Activated CD4-positive, alpha-beta T cell treated with anti-CD3 and anti-CD28 coated beads, Interleukin-2, Interleukin-4, amounts not matched to agents 100 ng/mL and 50 ng/mL, durations not matched to agents 16 hours and 8 hours (primary cell): ENCODE data around the gene SAXO1.
"Not testable (repeated sequence)": the region's sequence is repeated elsewhere in the genome, so short reads cannot be mapped to it uniquely, and the experiment has no call there.

Experiments
- DNase-seq: peaks from one replicate; pipeline ENCODE4 v3.0.0-alpha.2; 2020; ENCODE audit warnings: low spot score

The SAXO1 gene, protein sequence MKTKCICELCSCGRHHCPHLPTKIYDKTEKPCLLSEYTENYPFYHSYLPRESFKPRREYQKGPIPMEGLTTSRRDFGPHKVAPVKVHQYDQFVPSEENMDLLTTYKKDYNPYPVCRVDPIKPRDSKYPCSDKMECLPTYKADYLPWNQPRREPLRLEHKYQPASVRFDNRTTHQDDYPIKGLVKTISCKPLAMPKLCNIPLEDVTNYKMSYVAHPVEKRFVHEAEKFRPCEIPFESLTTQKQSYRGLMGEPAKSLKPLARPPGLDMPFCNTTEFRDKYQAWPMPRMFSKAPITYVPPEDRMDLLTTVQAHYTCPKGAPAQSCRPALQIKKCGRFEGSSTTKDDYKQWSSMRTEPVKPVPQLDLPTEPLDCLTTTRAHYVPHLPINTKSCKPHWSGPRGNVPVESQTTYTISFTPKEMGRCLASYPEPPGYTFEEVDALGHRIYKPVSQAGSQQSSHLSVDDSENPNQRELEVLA

DNA sequence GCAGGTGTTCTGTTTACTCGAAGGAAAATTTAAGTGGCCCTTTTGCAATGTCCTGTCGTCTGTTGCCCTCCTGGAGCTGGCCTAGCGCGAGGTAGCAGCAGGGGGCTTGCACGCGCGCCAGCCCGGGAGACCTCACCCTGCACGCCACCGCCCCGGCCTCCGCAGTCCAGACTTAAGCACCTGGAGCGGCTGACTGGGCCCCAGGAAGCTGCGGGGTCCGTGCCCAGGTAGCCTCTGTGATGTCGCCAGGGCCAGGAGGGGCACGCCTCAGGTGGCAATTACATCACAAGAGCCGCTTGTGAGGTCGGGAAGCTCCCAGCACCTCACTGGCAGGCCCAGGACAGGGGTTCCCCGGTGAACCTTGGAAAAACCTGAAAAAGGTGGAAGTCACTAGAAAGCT lies at the start of gene SAXO1:
TSS of gene SAXO1 (minus strand) at position 195 of the 400 bp plus-strand sequence. CDS start 301 bp downstream, outside the sequence.
- DNase-seq, result no peak

DNA sequence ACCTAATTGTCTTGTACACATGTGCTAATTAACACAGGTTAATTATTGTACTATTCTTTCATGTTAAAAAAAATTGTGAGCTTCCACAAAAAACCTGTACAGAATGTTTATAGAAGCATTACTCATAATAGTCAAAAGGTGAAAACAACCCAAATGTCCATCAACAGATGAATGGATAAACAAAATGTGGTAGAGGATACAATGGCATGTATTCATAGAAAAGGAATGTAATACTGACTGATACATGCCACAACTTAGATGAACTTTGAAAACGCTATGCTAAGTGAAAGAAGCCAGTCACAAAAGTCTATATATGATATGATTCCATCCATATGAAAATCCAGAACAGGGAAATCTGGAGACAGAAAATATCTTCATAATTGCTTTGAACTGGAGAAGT lies 41.8 kb upstream of the SAXO1 start:
- no peak for DNase-seq

DNA sequence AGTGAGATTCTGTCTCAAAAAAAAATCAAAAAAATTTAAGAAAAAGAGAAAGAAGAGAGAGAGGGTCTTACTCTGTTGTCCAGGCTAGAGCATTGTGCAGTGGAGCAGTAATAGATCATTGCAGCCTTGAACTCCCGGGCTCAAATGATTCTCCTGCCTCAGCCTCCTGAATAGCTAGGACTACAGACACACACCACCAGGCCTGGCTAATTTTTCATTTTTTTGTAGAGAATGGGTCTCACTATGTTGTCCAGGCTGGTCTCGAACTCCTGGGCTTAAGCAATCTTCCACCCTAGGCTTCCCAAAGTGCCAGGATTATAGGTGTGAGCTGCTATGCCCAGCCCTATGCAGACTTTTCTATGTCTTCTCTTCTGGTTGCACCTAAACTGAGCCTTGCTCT lies 41.2 kb upstream of the SAXO1 start:
- DNase-seq, result no peak

DNA sequence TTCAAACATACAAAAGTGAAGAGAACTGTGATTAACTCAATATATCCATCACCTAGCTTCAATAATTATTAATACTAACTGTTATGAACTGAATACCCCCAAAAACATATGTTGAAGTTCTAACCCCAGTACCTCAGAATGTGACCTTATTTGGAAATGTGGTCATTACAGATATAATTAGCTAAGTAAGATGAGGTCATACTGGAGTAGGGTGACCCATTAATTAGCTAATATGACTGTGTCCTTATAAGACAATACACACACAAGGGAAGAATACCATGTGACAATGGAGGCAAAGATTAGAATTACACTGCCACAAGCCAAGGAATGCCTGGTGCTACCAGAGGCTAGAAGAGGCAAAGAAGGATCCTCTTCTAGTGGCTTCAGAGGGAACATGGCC lies 24.0 kb upstream of the SAXO1 start:
- DNase-seq, result no peak

DNA sequence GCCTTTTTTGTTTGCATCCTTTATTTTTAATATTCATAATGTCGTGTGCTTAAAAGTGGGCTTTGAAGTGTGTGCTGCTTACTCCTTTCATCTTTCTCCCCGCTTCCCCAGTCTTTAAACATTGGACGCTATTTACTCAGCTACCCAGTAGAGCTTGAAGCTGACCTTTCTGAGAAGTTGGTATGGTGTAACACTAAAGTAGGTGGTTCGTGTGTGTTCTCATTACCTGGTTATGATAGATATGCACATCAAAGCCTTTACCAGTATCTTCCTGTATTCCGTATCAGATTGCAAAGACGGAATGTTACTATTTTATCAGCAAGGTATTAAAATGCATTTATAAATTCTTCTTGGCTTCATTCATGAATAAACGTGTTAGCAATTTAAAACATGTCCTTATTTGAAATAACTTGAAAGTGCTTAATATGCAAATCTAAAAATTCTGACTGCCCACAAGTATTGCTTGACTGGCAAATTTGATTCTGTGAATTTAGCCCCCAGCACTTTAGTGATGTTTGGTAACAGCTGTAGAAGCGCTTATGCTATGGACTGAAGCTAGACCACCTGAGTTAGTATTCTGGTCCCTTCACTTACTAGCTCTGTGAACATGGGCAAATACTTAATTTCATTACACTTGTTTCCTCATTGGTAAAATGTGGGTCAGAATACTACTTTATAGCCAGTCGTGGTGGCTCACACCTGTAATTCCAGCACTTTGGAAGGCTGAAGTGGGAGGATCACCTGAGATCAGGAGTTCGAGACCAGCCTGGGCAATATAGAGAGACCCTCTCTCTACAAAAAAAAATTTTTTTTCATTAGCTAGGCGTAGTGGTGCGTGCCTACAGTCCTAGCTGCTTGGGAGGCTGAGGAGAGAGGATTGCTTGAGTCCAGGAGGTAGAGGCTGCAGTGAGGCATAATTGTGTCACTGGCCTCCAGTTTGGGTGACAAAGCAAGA lies 17.9 kb upstream of the SAXO1 start:
- no peak for DNase-seq

DNA sequence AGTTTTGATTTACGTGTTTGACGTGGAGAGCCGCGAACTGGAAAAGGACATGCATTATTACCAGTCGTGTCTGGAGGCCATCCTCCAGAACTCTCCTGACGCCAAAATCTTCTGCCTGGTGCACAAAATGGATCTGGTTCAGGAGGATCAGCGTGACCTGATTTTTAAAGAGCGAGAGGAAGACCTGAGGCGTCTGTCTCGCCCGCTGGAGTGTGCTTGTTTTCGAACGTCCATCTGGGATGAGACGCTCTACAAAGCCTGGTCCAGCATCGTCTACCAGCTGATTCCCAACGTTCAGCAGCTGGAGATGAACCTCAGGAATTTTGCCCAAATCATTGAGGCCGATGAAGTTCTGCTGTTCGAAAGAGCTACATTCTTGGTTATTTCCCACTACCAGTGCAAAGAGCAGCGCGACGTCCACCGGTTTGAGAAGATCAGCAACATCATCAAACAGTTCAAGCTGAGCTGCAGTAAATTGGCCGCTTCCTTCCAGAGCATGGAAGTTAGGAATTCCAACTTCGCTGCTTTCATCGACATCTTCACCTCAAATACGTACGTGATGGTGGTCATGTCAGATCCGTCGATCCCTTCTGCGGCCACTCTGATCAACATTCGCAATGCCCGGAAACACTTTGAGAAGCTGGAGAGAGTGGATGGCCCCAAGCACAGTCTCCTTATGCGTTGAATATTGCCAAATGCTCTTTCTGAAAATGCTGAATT lies 17.1 kb upstream of the SAXO1 start:
- DNase-seq, result peak; percentile 12

DNA sequence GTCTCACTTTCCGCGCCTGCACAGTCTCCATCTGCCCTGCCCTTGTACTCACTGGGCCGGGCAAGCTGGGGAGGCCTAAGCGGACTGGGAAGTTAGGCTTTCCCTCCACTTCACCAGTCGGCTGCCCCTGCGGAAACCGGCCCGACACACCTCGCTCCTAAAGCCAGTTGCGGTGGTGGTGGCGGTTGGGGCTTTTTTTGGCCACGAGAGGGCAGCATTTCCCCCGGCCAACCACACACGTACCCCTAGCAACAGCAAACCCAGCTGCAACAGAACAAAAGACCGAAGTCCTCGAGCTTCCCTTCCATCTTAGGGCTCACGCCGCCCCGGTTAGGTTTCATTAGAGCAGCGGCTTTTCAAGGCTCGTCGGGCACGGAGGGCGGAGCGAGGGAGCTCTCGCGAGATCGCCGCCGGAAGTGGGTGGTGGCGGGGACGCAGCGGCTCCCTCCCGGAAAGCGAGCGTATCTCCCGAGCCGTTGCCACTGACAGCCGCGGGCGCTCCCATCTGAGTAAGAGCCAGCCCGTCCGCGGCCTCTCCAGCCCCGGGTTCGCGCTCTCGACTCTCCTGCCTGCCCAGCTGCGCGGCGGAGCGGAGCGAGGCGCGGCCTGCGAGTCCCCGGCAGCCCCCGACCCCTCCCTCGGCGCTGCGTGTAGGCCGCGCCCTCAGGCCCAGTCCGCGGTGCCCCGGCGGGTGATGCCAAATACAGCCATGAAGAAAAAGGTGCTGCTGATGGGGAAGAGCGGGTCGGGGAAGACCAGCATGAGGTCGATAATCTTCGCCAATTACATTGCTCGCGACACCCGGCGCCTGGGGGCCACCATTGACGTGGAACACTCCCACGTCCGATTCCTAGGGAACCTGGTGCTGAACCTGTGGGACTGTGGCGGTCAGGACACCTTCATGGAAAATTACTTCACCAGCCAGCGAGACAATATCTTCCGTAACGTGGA lies 16.2 kb upstream of the SAXO1 start, which contains the start of gene RRAGA:
TSS of gene RRAGA (plus strand) at position 462 of the 951 bp plus-strand sequence. CDS start at position 695, 233 bp downstream.
- peak; percentile 95 for DNase-seq

DNA sequence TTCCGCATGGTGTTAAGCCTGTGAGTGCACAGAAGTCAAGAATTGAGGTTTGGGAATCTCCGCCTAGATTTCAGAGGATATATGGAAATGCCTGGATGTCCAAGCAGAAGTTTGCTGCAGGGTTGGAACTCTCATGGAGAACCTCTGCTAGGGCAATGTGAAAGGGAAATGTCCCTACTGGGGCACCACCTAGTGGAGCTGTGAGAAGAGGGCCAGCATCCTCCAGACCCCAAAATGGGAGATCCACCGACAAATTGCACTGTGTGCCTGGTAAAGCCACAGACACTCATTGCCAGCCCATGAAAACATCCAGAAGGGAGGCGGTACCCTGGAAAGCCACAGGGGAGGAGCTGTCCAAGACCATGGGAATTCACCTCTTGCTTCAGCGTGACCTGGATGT lies 3.6 kb upstream of the SAXO1 start:
- no peak for DNase-seq

DNA sequence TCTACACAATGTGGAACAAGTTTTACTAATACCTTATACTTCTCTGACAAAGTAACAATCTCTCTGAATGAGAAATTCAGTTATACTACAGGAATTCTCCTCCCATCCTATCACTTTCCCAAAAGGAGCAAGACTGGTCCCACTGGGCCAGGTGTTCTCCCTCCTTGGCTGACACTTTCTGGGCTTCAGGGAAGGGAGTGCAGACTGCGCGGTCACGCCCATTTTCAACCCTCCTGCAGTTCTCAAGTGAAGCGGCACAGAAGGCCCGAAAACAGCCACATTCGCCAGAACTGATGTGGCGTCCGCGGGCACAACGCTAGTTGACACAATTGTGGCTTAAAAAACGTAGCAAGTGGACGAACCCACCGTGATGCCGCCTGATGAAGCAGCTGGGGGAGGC lies 603 bp downstream of the SAXO1 start:
- no peak for DNase-seq

DNA sequence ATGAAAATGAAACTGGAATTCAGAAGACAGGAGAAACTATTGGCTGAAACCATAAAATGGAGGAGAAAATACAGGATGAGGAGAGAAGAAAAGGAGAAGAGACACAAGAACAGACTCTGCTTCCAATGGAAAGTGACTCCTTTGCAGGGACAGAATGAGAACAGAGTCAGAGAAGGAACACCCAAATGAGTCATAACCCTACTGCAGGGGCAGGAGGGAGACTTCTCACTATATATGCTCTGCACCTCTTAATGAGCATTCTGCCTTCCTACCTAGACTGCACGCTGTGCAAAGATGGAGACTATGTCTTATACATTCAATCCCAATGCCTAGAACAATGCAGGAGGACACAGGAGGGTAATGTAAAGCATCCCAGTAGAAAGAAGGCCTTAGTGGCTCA lies 2.1 kb downstream of the SAXO1 start:
- DNase-seq, result peak; percentile 27

DNA sequence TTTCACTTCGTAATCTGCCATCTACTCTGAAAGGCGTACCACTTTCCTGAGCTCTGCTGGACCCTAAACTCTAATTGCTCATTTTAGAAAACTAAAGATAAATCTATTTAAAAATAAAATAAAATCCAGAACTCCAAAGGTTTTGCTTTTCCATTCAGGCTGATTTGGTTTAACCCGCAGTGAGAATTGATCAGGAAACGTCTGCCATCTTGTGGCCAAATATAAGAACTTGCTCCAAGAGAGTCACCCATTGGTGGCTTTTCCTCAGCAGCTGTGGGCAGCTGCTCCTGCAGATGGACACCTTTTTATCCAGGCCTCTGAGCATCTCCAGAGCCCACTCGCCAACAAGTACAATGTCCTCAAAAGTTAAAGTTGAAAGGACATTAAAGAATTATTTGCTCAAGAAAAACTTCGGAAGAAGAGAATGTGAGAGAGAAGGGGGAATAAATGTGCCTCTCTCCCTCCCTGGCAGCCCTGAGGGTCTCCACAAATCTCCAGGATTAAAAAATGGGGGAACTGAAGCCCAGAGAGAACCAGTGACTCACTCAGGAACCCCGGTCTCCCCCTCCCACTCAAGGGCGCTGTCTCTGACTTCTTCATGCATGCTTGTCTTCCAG lies 4.1 kb downstream of the SAXO1 start:
- DNase-seq, result peak; percentile 51

DNA sequence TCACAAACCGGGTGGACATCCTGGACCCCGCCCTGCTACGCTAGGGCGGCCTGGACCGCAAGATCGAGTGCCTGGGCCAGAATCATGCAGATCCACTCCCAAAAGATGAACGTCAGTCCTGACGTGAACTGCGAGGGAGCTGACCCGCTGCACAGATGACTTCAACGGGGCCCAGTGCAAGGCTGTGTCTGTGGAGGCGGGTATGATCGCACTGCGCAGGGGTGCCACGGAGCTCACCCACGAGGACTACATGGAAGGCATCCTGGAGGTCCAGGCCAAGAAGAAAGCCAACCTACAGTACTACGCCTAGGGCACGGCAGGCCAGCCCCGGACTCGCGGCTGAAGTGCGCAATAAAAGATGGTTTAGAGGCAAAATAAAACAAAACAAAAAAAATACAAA lies 5.2 kb downstream of the SAXO1 start:
- no peak for DNase-seq

DNA sequence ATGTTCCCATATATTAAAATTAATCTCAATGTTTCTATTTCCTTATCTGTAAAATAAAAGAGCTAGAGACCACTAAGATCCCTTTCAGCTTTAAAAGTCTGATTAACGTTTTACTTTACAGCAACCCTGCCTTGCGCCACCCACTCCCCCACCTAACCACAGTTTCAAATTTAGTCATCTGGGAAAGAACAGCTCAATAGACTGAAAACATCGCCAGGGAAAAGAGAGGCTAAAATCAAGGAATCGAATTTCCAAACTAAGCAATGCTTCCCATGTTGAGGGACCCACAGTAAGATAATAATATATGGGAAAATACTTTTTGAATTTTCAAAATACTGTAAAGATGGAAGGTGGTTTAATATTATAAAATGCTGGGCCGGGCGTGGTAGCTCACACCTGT lies 6.6 kb downstream of the SAXO1 start:
- no peak for DNase-seq

DNA sequence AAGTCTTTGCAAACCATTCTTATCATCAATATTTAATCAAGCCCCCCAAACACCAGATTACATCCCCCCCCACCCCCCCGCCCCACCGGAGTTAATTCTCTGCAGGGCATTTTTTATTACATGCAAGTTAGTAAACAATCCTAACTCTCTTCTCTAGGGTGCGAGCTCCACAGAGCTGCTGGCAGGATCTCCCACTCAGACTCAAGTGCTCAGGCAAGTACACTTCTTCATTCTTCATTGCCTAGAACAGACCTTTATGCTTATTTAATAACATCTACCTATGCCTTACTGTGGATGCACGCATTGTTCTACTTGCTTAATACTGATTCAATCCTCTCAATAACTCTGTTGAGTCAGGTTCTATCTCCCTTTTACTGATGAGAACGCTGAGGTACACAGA lies 9.9 kb downstream of the SAXO1 start:
- DNase-seq, result no peak

DNA sequence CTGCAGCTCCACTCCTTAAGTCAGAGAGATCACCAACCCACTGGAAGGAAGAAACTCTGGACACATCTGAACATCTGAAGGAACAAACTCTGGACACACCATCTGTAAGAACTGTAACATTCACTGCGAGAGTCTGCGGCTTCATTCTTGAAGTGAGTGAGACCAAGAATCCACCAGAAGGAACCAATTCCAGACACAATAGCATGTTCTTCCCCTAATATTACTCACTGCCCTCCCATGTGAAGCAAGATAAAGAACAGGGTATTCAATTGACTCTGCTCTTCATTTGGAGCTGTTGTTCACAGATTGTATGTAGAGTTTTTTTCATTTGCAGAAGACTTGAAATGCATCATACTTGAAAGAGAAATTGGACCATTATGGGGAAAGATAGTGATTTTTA lies 10.8 kb downstream of the SAXO1 start:
- peak; percentile 27 for DNase-seq

DNA sequence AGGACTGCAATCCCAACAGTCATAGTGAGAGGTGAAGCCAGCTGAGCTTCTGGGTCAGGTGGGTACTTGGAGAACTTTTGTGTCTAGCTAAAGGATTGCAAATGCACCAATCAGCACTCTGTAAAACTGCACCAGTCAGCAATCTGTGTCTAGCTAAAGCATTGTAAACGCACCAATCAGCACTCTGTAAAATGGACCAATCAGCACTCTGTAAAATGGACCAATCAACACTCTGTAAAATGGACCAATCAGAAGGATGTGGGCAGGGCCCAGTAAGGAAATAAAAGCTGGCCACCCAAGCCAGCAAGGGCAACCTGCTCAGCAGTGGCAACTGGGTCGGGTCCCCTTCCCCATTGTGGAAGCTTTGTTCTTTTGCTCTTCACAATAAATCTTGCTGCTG lies 11.4 kb downstream of the SAXO1 start:
- DNase-seq, result not testable (repeated sequence)

DNA sequence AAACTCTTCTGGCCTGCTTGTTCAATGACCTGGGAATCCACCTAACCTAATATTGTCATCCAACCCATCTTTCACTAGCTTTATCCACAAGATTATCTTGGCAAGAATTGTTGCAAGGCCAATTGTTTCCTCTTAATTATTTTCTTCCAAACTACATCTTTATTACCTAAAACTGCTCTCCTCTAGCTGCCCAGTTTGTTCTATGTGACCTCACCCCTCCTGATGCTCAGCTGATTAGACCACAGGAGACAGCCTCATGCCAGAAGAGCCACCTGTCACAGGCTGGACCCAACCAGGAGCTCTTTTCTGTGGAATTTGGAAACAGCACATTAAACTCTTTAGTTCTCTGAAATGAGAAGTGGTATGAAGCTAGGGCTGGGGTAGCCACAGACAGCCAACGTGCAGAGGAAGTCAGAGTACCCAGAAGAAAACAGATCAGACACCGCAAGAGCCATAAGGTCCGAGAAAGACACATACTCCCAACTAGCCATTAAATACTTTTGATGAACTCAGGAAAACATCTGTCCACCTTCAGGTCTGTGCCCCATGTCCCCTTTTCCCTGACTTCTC lies 12.0 kb downstream of the SAXO1 start:
- DNase-seq, result no peak

DNA sequence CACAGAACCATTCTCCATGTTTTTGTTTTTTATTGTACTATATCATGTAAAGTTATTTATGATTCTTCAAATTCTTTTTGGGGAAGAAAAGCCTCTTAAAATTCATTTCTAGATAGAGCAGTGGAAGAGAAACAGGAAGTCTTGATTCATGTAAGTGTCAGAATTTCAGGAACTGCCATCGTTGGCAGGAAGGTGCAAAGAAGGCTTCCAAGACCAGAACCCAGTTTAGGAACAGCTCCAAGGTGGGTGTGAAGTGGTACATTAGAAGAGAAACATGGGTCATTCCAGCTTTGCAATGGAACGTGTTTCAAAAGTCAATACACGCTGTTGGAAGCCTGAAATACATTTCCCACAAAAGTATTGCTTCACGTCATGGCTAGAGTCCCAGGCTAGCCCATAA lies 14.8 kb downstream of the SAXO1 start:
- no peak for DNase-seq

DNA sequence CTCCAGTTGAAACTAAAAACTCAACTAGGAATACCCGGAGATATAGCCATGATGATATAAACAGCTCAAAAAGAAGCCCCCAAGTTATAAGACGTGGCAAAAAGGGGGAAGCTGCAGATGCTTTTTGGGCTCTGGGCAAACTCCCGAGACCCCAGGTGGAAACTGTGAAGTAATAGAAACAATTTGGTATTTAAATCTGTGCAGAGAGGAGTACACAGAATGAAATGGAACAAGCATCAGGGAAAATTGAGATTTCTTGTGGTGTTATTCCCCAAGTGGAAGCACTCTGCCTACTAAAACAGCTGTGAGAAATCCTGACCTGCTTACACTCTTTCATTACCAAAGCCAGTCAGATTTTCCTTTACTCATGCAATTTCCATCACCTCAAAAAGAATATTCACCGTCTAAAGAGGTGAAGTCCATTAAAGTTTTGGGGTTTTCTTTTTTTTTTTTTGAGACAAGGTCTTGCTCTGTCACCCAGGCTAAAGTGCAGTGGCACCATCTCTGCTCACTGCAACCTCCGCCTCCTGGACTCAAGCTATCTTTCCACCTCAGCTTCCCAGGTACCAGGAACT lies 23.5 kb downstream of the SAXO1 start:
- DNase-seq, result no peak

DNA sequence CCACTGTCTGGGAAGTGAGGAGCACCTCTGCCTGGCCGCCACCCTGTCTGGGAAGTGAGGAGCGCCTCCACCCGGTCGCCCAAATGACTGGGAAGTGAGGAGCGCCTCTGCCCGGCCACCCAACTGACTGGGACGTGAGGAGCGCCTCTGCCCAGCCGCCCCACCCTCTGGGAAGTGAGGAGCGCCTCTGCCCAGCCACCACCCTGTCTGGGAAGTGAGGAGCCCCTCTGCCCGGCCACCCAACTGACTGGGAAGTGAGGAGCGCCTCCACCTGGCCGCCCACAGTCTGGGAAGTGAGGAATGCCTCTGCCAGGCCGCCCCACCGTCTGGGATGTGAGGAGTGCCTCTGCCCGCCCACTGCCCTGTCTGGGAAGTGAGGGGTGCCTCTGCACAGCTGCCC lies 32.9 kb downstream of the SAXO1 start:
- no peak for DNase-seq
